Measurements from ENCODE around the gene CASP6.
A peak's percentile ranks its signal among the peaks of the same experiment; 100 is the strongest.

Gene CASP6

DNA sequence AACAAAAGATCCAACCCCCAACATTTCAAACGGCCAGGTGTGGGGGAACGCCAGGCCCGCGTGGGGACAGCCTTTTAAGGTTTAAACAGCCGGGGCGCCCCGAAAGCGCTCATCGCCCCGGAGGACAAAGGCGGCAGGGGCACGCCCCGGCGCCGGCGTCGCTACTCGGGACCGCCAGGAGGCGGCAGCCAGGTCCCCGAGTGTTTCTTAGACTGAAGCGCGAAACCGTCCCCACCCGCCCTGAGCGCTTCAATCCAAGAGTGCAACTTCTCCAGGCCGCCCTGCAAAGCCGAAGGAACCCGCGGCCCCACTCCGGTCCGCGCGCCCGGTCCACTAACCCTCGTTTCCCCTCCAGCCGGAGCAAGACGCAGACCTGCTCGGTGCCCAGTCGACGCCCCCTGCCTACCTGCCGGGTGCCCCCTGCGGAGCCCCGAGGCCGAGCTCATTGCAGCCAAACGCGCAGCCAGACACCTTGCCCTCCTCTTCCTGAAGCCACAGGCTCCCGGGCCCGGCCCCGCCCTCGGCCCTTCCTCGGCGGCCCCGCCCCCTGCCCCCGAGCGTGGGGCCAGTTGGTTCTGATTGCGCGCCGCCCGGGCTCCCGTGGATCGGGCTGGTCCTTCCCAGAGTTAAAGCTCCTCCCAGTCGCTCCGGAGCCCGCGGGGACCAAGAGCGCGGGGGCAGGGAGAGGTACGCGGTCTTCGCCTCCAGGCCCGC lies at the start of gene CASP6:
CASP6 (minus strand) TSS at position 496 of the 714 bp plus-strand sequence; CDS start at position 446, 50 bp downstream.
- DNase-seq: peak; percentile 75 to 78

DNA sequence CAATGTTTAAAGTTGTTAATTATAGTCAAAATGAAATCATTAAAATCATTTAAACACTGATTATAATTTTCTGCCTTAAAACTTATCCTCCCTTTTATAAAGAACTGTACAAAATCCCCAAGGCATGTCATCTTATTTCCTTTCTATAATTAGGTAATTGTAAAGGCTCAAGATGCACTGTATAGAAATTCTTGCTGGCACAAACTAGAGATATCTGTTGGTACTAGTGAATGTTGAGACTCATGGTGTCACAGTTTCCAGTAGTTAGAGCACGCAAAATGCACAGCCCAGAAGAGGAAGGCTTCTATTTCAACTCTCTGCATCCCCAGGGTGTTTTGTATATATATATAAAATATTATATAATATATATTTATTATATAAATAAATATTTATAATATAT lies 49.3 kb upstream of the CASP6 start:
- no peak for DNase-seq

GRCh38 chr4:109751852-109752251 lies 48.6 kb upstream of the CASP6 start:
- no peak for DNase-seq

GRCh38 chr4:109750652-109751244 lies 47.5 kb upstream of the CASP6 start:
- DNase-seq: no peak

DNA sequence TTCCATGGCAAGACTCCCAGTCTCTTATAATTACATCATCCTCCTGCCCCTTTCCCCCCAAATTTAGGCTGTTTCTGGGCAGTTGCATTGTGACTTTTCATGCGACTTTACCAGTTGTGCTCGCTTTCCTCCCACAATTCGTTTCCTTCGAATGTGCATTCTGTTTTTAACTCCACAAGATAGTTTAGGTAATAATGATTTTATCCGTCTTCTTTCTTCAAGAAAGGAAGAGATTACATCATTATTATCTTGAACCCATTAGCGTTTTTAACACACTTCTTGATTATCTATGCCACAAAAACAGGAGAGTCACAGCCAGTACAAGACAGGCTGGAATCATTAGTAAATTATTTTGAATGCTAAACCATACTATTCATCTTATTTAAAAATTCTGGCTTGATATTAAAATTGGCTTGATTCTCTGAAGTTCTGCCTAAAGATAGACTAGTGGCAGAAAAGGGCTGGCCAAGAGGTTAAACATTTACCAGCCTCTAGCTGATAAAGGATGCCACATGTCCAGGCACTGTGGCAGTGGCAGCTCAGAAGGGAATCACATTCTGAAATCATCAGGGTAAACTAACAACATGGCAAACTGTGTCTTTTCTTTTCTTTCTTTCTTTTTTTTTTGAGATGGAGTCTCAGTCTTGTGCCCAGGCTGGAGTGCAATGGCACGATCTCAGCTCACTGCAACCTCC lies 46.3 kb upstream of the CASP6 start:
- DNase-seq: no peak

DNA sequence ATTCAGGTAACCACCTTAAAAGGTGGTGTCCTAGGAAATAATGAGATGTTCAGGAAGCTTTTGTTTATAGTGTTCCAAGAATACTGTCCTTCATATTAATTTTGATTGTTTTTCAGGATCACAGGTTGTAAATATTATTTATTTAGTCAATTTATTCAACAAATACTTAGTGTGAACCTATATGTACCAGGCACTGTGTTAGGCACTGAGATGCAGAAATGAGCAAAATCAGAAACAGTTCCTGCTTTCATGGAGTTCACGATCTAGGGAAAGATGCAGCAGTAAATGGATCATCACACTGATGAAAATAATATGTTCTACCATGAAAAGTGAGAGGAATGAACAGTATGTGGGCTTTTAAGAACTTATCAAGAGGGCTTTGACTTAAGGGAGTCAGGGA lies 44.9 kb upstream of the CASP6 start:
- no peak for DNase-seq

GRCh38 chr4:109746728-109747127 lies 43.5 kb upstream of the CASP6 start:
- no peak for DNase-seq

GRCh38 chr4:109745830-109746229 lies 42.6 kb upstream of the CASP6 start:
- no peak for DNase-seq

DNA sequence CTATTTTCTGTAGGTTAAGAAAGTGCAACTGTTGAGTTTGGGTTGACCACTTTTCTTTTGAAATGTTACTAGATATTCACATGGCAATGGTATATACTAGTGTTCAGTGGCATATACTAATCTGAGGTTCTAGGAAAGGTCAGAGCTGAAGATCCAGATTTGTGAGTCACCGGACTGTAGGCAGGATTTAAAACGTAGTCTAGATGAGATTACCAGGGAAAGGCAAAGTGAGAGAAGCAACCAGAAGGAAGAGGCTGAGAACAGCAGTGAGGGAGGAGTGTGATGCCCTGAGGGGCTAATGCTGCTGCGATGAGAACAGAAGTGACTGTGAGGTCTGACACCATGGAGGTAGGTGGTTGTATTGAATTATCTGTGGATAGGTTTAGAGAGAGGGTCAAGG lies 36.3 kb upstream of the CASP6 start:
- DNase-seq: no peak

DNA sequence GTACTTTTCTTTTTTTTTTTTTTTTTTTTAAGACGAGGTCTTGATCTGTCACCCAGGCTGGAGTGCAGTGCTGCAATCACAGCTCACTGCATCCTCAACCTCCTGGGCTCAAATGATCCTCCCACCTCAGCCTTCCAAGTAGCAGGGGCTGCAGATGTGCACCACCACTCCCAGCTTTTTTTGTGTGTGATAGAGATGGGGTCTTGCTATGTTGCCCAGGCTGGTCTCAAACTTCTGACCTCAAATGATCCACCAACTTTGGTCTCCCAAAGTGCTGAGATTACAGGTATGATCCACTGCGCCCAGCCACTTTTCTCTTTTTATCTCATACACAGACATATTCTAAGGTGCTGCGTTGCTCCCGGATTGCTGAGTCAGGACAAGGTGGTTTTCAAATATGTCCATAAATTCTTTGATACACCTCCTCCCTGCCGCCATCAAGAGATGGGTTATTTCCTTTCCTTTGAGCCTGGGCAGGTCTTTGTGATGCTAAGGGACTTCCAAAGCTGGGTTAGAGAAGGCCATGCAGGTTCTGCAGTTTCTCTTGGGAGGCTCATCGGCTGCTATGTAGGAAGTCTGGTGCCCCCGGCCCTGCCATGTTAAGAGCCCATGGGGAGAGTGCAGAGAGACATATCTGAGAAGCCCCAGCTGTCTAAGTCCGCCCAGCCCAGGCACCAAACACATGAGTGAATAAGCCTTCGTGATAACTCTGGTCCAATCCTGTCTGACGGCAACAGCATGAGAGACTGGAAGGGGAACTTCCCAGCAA lies 35.0 kb upstream of the CASP6 start:
- no peak for DNase-seq

GRCh38 chr4:109735566-109736365 lies 32.5 kb upstream of the CASP6 start:
- no peak for DNase-seq

DNA sequence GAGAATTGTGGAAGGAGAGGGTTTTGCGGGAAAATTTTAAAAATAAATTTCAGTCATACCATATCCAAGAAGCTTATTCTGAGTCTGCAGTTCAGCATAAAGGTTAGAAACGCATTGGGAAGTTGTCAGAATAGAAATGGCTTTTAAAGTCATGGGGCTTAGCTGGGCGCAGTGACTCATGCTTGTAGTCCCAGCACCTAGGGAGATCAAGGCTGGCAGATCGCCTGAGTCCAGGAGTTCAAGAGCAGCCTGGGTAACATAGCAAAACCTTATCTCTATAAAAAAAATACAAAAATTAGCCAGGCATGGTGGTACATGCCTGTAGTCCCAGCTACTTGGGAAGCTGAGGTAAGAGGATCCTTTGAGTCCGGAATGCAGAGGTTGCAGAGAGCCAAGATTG lies 30.5 kb upstream of the CASP6 start:
- DNase-seq: no peak

DNA sequence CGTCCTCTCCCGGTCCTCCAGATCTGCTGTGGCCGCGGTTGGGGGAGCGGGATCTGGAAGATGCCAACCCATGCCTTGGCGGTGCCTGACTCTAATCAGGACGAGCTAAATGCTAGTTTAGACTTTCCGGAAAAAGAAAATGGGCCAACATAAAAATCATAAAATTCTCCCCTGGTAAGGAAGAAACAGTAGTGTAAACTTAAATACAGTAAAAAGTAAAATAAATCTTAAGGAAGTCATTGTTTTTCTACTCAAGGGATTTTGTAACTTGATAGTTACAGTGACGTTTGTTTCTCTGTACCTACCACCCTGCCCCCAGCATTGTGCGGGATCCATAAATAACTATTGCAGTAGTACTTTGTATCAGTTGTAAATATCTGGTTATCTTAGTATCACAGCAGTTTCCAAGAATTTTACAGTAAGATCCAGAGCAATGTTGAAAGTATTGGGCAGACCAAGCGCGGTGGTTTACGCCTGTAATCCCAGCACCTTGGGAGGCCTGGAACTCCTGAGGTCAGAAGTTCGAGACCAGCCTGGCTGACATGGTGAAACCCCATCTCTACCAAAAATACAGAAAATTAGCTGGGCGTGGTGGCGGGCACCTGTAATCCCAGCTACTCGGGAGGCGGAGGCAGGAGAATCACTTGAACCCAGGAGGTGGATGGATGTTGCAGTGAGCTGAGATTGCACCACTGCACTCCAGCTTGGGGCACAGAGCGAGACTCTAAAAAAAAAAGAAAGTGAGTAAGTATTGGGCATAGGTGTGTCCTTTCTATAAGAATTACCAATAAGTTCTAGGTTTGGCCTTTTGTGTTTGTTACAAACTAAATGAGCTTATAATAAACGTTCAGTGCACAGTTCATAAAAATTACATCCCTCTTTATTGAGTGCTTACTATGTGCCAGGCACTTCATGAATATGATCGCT lies 27.6 kb upstream of the CASP6 start:
- no peak for DNase-seq

DNA sequence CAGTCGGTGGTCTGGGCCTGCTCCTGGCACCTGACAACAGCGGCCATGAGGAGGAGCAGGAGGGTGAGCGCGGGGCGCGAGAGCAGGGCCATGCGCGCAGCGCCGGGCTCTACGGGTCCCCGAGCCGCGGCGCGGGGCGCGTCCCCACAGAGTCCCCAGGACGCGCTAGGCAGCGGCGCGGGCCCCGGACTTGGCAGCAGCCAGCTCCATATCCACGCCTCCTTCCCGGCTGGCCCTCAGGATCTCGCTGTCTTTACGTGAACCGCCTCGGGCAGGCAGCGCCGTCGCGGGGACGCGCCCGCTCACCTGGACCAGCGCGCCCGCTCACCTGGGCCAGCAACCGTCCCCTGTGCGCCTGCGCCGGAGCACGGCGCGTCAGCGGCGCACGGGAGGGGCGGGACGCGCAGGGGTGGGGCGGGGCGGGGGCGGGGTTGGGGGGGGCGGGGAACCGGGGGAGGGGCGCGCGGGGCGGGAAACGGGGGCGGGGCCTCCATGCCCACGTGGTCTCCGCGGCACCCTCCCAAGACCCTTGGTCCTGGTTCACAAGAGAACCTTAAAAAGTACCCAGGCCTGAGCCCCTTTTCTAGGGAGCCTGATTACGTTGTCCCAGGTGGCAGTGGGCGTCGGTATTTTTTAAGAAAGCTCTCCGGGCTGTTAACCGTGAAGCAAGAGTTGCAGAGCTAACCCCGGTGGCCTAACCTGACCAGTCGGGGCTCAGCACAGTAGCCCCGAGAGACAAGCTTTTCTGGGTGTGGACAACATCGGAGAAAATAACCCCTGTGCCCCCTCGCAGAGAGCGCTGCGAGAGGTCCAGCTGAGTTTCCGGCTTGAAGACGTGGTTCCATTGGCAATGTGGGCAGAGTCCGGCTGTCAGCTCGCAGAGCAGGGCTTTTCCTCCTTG lies 26.7 kb upstream of the CASP6 start, which contains the start of gene PLA2G12A:
PLA2G12A (minus strand) TSS at position 353 of the 901 bp plus-strand sequence; CDS start at position 92, 261 bp downstream.
- DNase-seq: peak; percentile 79 to 82

DNA sequence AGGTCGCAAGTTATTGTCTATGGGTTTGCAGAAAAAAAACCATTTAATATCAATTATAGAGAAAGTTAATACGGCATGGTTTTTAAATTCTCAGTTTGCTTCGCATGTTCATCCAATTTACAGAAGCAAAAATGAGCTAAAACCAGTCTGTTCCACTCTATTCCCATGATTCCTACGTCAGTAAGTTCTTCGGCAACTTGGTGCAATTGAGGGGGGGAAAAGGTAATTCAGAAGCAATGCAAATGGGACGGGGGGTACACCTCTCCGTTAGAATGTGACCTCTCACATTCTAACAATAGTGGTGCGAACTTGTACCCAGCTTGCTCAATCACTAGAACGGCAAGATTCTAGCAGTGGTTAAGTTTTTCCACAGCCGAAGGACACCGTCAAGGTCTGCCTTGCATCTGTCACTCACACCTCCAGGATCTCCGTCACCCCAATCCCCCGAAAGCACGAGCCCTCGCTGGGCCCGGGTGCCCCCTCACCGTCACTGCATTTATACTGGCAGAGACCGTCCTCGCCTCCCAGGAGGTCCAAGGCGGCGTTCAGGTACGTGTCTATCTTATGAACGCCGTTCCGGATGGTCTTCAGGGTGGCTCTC lies 26.0 kb upstream of the CASP6 start:
- no peak for DNase-seq

DNA sequence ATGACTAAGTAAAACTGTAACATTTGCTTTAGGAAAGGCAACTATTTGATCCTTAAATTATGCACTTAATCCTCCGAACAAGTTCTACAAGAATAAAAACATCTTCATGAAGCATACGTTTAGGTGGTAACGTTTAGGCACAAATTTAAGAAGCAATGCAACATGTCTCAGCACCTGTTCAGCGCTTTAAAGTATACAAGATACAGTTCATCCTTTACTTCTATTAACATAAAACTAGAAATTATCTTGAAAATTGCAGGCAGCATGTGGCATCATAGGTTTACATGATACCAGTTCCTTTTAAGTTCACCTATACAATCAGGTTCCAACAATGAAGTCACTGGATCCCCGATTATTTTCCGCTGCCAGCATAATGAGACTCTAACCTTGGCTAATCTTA lies 25.1 kb upstream of the CASP6 start:
- no peak for DNase-seq

- no peak for DNase-seq
Observed at GRCh38 chr4:109723110-109723509, 19.9 kb upstream of the CASP6 start.

DNA sequence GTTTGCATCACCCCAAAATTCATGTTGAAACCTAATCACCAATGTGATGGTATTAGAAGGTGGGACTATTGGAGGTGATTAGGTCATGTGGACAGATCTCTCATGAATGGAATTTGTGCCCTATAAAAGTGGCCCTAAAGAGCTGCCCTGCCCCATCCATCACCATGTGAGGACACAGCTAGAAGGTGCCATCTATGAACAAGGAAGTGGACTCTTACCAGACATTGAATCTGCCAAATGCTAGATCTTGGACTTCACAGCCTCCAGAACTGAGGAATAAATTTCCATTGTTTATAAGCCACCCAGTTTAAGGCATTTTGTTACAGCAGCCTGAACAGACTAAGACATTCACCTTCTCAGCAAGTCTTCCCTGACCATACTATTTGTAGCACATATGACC lies 19.1 kb upstream of the CASP6 start:
- no peak for DNase-seq

DNA sequence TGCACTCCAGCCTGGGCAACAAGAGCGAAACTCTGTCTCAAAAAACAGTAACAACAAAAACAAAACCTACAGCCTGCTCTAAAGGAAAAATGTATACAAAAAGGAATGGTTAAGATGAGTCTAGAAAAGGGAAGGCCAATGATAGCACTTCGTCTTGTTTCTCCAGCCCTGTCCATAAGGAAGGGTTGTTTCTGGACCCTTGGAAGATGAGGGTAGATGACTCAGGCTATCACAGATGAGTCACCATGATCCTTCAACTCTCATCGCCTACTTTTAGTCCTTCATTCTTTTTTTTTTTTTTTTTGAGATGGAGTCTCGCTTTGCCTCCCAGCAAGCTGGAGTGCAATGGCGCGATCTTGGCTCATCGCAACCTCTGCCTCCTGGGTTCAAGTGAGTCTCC lies 17.8 kb upstream of the CASP6 start:
- no peak for DNase-seq

- DNase-seq: no peak
Observed at GRCh38 chr4:109719604-109720003, 16.4 kb upstream of the CASP6 start.
